Activated CD8-positive, alpha-beta memory T cell treated with anti-CD3 and anti-CD28 coated beads, Interleukin-2, amount 10 ng/mL, durations not matched to agents 7 days and 5 days (primary cell): ENCODE results near the gene LIX1L. TPM values are rescaled to one million over a fixed set of nuclear protein-coding genes. Genes with fewer than 3 reads are reported as not detected.
A peak's percentile ranks its signal among the peaks of the same experiment; 100 is the strongest.

ENCODE experiments used
- ATAC-seq: fragments of 150-1000 bp; cut with Tn5 transposase; one replicate; pipeline ENCODE4 v1.10.0; 2021; ENCODE audit warnings: moderate library complexity
- CTCF ChIA-PET: fragments of 350-600 bp; sonication (Branson Sonifier 250); formaldehyde crosslinking; loops from one replicate; lab custom pipeline; 2021; ENCODE audit warnings: antibody characterized with exemption; lab: Charles Lee
- DNase-seq: peaks from one replicate; pipeline ENCODE4 v3.0.0-alpha.2; 2020
- H3K27ac Mint-ChIP-seq: one replicate; pipeline ENCODE4 v1.8.0; 2021; ENCODE audit warnings: mild to moderate bottlenecking, mixed read lengths
- H3K27me3 Mint-ChIP-seq: one replicate; pipeline ENCODE4 v1.8.0; 2021; ENCODE audit warnings: mixed read lengths
- H3K36me3 Mint-ChIP-seq: one replicate; pipeline ENCODE4 v1.8.0; 2021; ENCODE audit warnings: mild to moderate bottlenecking, mixed read lengths
- H3K4me1 Mint-ChIP-seq: one replicate; pipeline ENCODE4 v1.8.0; 2021; ENCODE audit warnings: mixed read lengths
- H3K4me3 Mint-ChIP-seq: one replicate; pipeline ENCODE4 v1.8.0; 2021; ENCODE audit warnings: mild to moderate bottlenecking, moderate library complexity, mixed read lengths
- H3K9me3 Mint-ChIP-seq: one replicate; pipeline ENCODE4 v1.8.0; 2022; ENCODE audit warnings: low read depth, mixed read lengths
- total RNA-seq, 2 experiments: library from RNA; stranded (reverse); gene quantifications; one replicate each; pipeline ENCODE4 v1.2.3, GENCODE V29; 2021

LIX1L gene
- total RNA-seq, 2 experiments from 2014 or later = 35.0 to 36.2 TPM

- H3K27ac Mint-ChIP-seq = peak overlapping the region; percentile 94
- CTCF ChIA-PET = interaction anchor here (1.1 to 13.2 kb wide), 4 partner anchors 9 to 14 kb away, joined by 3 to 160 read pairs (median 5); no protein-coding TSS in a partner anchor
- ATAC-seq = no peak
- H3K4me1 Mint-ChIP-seq = peaks cover 48% of the 10 kb centered on the region
- H3K36me3 Mint-ChIP-seq = peaks cover 44% of the 10 kb centered on the region
- no peaks in the 10 kb centered on the region for H3K27me3 Mint-ChIP-seq
- H3K4me3 Mint-ChIP-seq = peak overlapping the region; percentile 99
- no peaks in the 10 kb centered on the region for H3K9me3 Mint-ChIP-seq
- no peak for DNase-seq
Measured at GRCh38 chr1:145992958-145993617, 35.3 kb upstream of the LIX1L start.

DNA sequence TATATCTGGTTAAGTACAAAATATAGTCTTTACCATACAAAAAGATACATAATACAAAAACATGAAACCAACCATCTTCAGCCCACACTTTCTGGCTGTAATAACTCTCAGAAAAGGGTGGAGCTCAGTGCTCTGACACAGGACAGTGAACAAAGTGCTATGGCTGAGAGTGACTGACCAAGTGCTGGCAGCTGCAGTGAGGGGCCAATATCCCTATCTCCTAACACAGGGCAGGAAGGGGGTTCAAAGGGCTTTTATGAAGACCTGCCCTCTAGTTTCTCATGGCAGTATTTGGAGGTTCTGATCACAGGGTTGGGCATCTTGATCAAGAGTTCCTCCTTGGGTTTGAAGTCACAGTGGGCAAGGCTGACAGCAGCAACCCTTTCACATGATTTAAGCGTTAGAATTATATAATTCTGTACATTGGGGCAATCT, 34.7 kb upstream of the LIX1L start:
- Mint-ChIP-seq H3K9me3 (no peaks in the 10 kb centered on the region), H3K4me1 (peaks cover 42% of the 10 kb centered on the region), H3K27me3 (no peaks in the 10 kb centered on the region), H3K27ac (peak overlapping the region; percentile 41), H3K4me3 (peak overlapping the region; percentile 43), H3K36me3 (peaks cover 44% of the 10 kb centered on the region)
- DNase-seq (no peak), ATAC-seq (no peak)
- CTCF ChIA-PET = interaction anchor here (1.7 to 13.2 kb wide), 3 partner anchors 10 to 15 kb away, joined by 3 to 160 read pairs (median 5); no protein-coding TSS in a partner anchor

DNA sequence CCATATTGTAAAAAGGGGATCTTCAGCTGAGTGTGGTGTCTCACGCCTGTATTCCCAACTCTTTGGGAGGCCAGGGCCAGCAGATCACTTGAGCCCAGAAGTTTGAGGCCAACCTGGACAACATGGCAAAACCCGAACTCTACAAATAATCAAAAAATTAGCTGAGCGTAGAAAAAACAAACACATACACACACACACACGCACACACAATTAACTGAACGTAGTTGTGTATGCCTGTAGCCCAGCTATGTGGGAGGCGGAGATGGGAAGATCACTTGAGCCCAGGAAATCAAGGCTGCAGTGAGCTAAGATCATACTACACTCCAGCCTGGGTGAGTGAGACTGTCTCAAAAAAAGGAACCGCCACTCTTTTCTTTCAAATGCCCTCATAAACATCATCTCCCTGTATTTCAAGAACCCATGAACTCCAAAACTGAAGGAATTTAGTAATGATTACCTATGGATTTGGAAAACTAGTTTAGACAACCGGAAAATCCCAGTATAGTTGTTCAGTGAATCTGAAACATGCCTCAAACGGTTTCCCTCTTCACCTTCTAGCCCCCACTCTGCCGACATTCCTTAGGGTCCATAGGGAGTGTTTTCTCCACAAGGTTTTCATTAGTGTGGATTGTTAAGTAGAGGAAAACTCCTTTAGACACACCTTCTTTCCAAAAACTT, 34.1 kb upstream of the LIX1L start:
- H3K27ac Mint-ChIP-seq = no peak overlapping the region
- ATAC-seq = no peak
- no peaks in the 10 kb centered on the region for H3K27me3 Mint-ChIP-seq
- no peak for DNase-seq
- no peak overlapping the region for H3K4me3 Mint-ChIP-seq
- peaks cover 38% of the 10 kb centered on the region for H3K4me1 Mint-ChIP-seq
- peaks cover 44% of the 10 kb centered on the region for H3K36me3 Mint-ChIP-seq
- CTCF ChIA-PET = interaction anchor here (0.7 to 13.2 kb wide), 6 partner anchors 12 to 20 kb away, joined by 3 to 160 read pairs (median 3); no protein-coding TSS in a partner anchor
- no peaks in the 10 kb centered on the region for H3K9me3 Mint-ChIP-seq

- Mint-ChIP-seq H3K36me3 (peaks cover 33% of the 10 kb centered on the region), H3K27me3 (no peaks in the 10 kb centered on the region), H3K4me3 (no peak overlapping the region), H3K9me3 (no peaks in the 10 kb centered on the region), H3K4me1 (peaks cover 47% of the 10 kb centered on the region), H3K27ac (no peak overlapping the region)
- CTCF ChIA-PET = interaction anchor here (0.9 to 13.2 kb wide), 5 partner anchors 11 to 46 kb away, joined by 3 to 160 read pairs (median 5); no protein-coding TSS in a partner anchor
- no peak for ATAC-seq
- no peak for DNase-seq
Measured at GRCh38 chr1:145990249-145990855, 32.5 kb upstream of the LIX1L start.

- DNase-seq (no peak), ATAC-seq (no peak)
- no peaks in the 10 kb centered on the region for H3K27me3 Mint-ChIP-seq
- no peak overlapping the region for H3K4me3 Mint-ChIP-seq
- H3K9me3 Mint-ChIP-seq = no peaks in the 10 kb centered on the region
- peaks cover 17% of the 10 kb centered on the region for H3K36me3 Mint-ChIP-seq
- H3K4me1 Mint-ChIP-seq = peaks cover 49% of the 10 kb centered on the region
- CTCF ChIA-PET = interaction anchor here (1.1 to 13.2 kb wide), 3 partner anchors 10 to 18 kb away, joined by 3 to 160 read pairs (median 14); no protein-coding TSS in a partner anchor
- peak overlapping the region; percentile 37 for H3K27ac Mint-ChIP-seq
Measured at GRCh38 chr1:145988773-145989172, 31.0 kb upstream of the LIX1L start.

DNA sequence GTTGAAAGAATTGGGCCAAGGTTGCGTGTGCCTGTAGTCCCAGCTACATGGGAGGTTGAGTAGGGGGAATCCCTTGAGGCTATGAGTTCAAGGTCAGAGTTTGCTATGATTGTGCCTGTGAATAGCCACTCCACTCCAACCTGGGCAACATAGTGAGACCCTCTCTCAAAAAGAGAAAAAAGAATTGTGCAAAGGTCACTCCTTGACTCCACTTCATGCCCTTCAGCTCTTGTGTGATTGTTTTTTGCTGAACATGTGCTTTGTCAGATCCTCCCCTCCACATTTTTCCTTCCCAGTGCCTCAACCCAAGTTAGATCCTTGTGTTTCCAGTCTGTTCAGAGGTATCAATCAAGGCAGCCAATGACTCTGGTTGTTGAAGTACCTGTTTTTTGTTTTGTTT, 30.1 kb upstream of the LIX1L start:
- ATAC-seq = no peak
- Mint-ChIP-seq H3K4me1 (peaks cover 47% of the 10 kb centered on the region), H3K4me3 (no peak overlapping the region), H3K27me3 (no peaks in the 10 kb centered on the region), H3K36me3 (peaks cover 9% of the 10 kb centered on the region), H3K27ac (no peak overlapping the region), H3K9me3 (no peaks in the 10 kb centered on the region)
- CTCF ChIA-PET = interaction anchor here (3.4 to 13.2 kb wide), 2 partner anchors 9 to 19 kb away, joined by 14 to 160 read pairs; no protein-coding TSS in a partner anchor
- DNase-seq = no peak

- Mint-ChIP-seq H3K36me3 (no peaks in the 10 kb centered on the region), H3K27ac (no peak overlapping the region), H3K27me3 (no peaks in the 10 kb centered on the region), H3K4me3 (no peak overlapping the region), H3K4me1 (peaks cover 49% of the 10 kb centered on the region), H3K9me3 (no peaks in the 10 kb centered on the region)
- CTCF ChIA-PET = interaction anchor here (1.0 to 13.2 kb wide), 3 partner anchors 7 to 22 kb away, joined by 3 to 160 read pairs (median 14); no protein-coding TSS in a partner anchor
- DNase-seq (no peak), ATAC-seq (no peak)
Measured at GRCh38 chr1:145986551-145986950, 28.7 kb upstream of the LIX1L start.

- Mint-ChIP-seq H3K27ac (peak overlapping the region; percentile 34), H3K9me3 (no peaks in the 10 kb centered on the region), H3K4me3 (no peak overlapping the region), H3K27me3 (no peaks in the 10 kb centered on the region), H3K36me3 (no peaks in the 10 kb centered on the region), H3K4me1 (peaks cover 49% of the 10 kb centered on the region)
- ATAC-seq (no peak), DNase-seq (no peak)
- CTCF ChIA-PET = interaction anchor here (1.0 to 13.2 kb wide), 4 partner anchors 7 to 23 kb away, joined by 3 to 160 read pairs (median 4); no protein-coding TSS in a partner anchor
Measured at GRCh38 chr1:145985502-145986439, 28.0 kb upstream of the LIX1L start.

GRCh38 chr1:145985129-145985501, 27.3 kb upstream of the LIX1L start:
- Mint-ChIP-seq H3K4me1 (peaks cover 48% of the 10 kb centered on the region), H3K9me3 (no peaks in the 10 kb centered on the region), H3K27ac (peak overlapping the region; percentile 34), H3K4me3 (no peak overlapping the region), H3K27me3 (no peaks in the 10 kb centered on the region), H3K36me3 (no peaks in the 10 kb centered on the region)
- CTCF ChIA-PET = interaction anchor here (0.8 to 13.2 kb wide), 7 partner anchors 6 to 48 kb away, joined by 3 to 160 read pairs (median 3); no protein-coding TSS in a partner anchor
- ATAC-seq (no peak), DNase-seq (no peak)

GRCh38 chr1:145983960-145984830, 26.4 kb upstream of the LIX1L start:
- CTCF ChIA-PET = interaction anchor here (0.7 to 2.0 kb wide), 10 partner anchors 9 to 93 kb away, joined by 3 to 5 read pairs (median 3); no protein-coding TSS in a partner anchor
- DNase-seq = peak; percentile 60
- Mint-ChIP-seq H3K4me1 (peaks cover 48% of the 10 kb centered on the region), H3K36me3 (no peaks in the 10 kb centered on the region), H3K4me3 (no peak overlapping the region), H3K27me3 (no peaks in the 10 kb centered on the region), H3K27ac (peak overlapping the region; percentile 34), H3K9me3 (no peaks in the 10 kb centered on the region)
- no peak for ATAC-seq

GRCh38 chr1:145983206-145983675, 25.4 kb upstream of the LIX1L start:
- H3K27ac Mint-ChIP-seq = no peak overlapping the region

More at GRCh38 chr1:145983206-145983675, 25.4 kb upstream of the LIX1L start:
- Mint-ChIP-seq H3K36me3 (no peaks in the 10 kb centered on the region), H3K4me1 (peaks cover 43% of the 10 kb centered on the region), H3K4me3 (no peak overlapping the region), H3K9me3 (no peaks in the 10 kb centered on the region), H3K27me3 (no peaks in the 10 kb centered on the region)
- ATAC-seq (no peak), DNase-seq (no peak)
- CTCF ChIA-PET = interaction anchor here (1.6 to 8.0 kb wide), 2 partner anchors 9 to 13 kb away, joined by 5 to 160 read pairs; partner anchors contain the start of gene TXNIP
